GM12873 (cell line): ENCODE measurements around the gene THEM4.

Experiments
- TF ChIP-seq, protein P1 (sequence below): IDR thresholded peaks from 2 replicates; pipeline ENCODE4 v1.5.1; 2012; ENCODE audit warnings: low read depth, mild to moderate bottlenecking, moderate library complexity, low read length, control low read depth; ENCODE audit not compliant: insufficient read depth; ENCODE audit errors: missing control alignments

THEM4 gene

DNA sequence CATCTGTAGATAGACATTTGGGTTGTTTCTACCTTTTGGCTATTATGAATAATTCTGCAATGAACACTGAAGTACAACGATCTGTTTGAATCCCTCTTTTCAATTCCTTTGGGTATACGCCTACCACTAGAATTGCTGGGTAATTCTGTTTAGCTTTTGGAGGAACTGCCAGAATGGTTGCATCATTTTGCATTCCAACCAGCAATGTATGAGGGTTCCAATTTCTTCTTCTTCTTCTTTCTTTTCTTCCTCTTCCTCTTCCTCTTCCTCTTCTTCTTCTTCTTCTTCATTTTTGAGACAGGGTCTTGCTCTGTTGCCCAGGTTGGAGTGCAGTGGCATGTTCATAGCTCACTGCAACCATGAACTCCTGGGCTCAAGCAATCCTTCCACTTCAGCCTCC, 42.0 kb downstream of the THEM4 start:
- TF ChIP-seq, protein P1, sequence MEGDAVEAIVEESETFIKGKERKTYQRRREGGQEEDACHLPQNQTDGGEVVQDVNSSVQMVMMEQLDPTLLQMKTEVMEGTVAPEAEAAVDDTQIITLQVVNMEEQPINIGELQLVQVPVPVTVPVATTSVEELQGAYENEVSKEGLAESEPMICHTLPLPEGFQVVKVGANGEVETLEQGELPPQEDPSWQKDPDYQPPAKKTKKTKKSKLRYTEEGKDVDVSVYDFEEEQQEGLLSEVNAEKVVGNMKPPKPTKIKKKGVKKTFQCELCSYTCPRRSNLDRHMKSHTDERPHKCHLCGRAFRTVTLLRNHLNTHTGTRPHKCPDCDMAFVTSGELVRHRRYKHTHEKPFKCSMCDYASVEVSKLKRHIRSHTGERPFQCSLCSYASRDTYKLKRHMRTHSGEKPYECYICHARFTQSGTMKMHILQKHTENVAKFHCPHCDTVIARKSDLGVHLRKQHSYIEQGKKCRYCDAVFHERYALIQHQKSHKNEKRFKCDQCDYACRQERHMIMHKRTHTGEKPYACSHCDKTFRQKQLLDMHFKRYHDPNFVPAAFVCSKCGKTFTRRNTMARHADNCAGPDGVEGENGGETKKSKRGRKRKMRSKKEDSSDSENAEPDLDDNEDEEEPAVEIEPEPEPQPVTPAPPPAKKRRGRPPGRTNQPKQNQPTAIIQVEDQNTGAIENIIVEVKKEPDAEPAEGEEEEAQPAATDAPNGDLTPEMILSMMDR: no peak

GRCh38 chr1:151864411-151864810, 44.9 kb downstream of the THEM4 start:
- TF ChIP-seq, protein P1: no peak

- TF ChIP-seq, protein P1: no peak
Observed at GRCh38 chr1:151862604-151863003, 46.7 kb downstream of the THEM4 start.

DNA sequence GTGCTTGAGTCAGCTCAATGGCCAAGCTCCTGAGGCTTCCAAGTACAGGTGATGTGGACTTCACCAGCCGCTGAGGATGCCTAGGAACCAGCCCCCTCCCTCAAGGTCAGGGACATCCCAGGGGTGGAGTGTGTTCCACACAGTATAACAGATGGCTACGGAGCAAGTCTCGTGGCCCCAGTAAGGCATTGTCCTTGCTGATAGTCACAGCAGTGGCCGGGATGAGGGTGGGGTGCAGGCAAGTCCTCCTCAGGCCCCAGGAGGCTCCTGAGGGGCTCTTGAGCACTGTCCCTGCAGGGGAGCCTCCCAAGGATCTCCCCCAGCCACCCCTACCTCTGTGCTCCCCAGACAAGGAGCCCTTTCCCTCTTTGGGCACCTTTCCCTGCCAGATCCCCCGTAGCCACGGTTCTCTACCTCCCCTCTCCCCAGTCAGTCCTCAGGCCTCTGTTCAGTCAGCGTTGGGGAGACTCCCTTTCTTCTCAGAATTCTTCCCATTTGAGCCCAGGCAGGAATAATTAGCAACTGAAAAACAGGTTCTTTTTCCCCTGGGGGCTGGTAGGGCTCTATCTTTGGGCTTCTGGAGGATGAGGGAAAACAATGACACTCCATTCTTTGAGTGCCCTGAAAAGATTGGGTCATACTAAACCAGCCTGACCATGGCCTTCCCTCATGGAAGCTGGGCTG, 48.7 kb downstream of the THEM4 start:
- TF ChIP-seq, protein P1: no peak

DNA sequence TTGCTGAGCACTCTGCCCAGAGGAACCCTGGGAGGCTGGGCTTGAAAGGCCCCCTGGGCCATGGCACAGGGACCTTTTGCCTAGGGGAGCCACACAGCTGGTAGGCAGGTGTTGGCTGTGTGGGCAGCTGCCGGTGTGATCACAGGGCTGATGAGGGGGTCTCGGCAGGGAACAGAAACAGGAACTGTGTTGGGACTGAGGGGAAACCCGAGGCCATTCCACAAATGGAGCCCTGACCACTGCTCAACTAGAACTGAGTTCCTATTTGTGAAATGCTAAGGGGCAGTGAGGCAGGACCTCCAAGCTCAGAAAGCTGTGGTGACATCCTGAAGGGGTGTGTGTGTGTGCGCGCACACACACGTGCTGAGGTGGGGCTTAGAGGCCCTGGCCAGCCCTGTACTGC, 49.4 kb downstream of the THEM4 start:
- TF ChIP-seq, protein P1: no peak

- TF ChIP-seq, protein P1: no peak
Observed at GRCh38 chr1:151858886-151859665, 50.2 kb downstream of the THEM4 start.

DNA sequence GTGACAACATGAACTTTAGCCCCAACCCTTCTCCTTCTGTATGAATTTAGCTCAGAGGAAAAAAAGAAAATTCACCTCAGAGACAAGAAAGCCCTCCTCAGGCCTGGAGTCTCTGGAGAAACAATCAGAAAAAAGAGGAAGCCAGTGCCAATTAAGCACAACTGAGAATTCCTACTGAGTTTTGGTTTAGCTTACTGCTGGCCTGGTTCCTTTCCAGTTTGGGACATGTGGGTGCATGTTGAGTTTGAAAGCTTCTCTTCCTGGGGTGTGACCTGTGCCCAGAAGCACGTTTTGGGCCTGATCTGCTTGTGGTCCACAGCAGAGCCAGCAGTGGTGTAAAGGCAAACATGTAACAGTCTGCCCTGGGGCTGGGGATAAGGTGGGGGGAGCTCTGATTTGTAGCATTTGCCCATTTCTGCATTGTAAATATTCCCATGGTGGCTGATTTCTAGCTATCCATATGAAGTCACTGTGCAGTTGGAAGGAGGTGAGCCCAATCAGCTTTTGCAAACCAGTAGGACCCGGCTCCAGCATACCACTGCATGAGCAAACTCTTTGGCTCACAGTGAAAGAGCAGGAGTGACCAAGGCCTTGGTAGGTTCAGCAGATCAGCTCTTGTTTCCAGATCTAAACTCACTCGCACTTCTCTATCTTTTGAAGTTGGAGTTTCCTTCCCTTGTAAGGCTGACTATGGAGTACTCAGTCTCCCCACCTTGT, 51.1 kb downstream of the THEM4 start:
- TF ChIP-seq, protein P1: no peak
